IPS-15b (cell line): Measurements from ENCODE around the gene CMPK2.
"Not testable (repeated sequence)": the region's sequence is repeated elsewhere in the genome, so short reads cannot be mapped to it uniquely, and the experiment has no call there.

Experiments used
- H3K27me3 ChIP-seq: one replicate; pipeline ENCODE4 v1.6.1; 2013; ENCODE audit warnings: low read length; ENCODE audit not compliant: control insufficient read depth, insufficient read depth
- H3K36me3 ChIP-seq: one replicate; pipeline ENCODE4 v1.6.1; 2013; ENCODE audit warnings: low read length; ENCODE audit not compliant: control insufficient read depth, insufficient read depth
- H3K4me1 ChIP-seq: one replicate; pipeline ENCODE4 v1.6.1; 2013; ENCODE audit warnings: mild to moderate bottlenecking, low read length; ENCODE audit not compliant: control insufficient read depth, insufficient read depth
- H3K4me3 ChIP-seq: one replicate; pipeline ENCODE4 v1.5.1; 2013; ENCODE audit warnings: low read depth, low read length
- H3K9ac ChIP-seq: one replicate; pipeline ENCODE4 v1.6.1; 2013; ENCODE audit warnings: low read depth, mild to moderate bottlenecking, low read length
- H3K9me3 ChIP-seq: one replicate; pipeline ENCODE4 v1.6.1; 2013; ENCODE audit warnings: mild to moderate bottlenecking, low read length; ENCODE audit not compliant: control insufficient read depth, insufficient read depth

Gene CMPK2

DNA sequence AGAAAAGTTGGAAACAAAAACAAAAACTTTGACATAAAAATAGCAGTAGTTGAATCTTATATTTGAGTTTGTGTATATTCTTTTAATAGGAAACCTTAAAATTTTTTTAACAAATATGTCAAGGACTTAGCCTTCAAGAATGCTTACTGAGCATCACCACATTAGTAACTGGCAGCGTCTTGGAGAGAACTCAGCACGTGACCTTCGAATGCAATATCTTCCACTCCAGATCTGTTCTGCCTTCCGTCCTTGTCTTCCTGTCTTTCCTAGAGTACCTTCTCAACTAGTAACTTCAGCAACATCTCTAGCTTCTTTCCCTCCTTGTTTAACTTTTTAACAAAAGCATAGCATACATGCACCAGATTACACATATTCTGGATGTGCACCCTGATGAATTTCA, 12.8 kb upstream of the CMPK2 start:
- no peaks in the 10 kb centered on the region for H3K9me3 ChIP-seq
- no peaks in the 10 kb centered on the region for H3K27me3 ChIP-seq
- no peaks in the 10 kb centered on the region for H3K36me3 ChIP-seq
- H3K4me3 ChIP-seq, result no peak overlapping the region
- no peaks in the 10 kb centered on the region for H3K4me1 ChIP-seq
- H3K9ac ChIP-seq, result no peak overlapping the region

DNA sequence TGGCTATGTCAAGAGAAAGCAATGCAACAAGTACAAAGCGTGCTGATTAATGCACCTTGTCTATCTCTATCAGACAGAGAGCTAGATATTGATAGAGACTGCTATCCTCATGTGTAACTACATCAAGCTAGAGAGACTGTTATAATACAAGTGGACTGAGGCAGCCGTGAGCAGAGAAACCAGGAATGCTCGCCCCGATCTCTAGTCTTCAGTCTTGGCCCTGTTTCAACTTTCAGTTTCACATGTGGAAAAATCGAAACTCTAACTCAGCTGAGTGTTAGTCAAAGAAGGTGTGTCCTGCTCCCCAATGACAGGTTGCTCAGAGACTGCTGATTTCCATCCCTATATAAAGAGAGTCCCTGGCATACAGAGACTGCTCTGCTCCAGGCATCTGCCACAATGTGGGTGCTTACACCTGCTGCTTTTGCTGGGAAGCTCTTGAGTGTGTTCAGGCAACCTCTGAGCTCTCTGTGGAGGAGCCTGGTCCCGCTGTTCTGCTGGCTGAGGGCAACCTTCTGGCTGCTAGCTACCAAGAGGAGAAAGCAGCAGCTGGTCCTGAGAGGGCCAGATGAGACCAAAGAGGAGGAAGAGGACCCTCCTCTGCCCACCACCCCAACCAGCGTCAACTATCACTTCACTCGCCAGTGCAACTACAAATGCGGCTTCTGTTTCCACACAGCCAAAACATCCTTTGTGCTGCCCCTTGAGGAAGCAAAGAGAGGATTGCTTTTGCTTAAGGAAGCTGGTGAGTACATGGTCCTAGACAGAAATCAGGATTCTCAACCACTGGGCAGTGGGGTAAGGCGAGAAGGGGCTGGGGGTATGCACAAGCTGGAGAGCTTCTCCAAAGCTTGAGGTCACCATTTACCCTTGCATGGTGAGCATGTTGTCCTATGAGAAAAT, 11.9 kb upstream of the CMPK2 start, which contains the start of gene RSAD2:
Gene RSAD2 (plus strand): TSS at position 376 of the 903 bp plus-strand sequence. CDS start 24 bp downstream, at position 400.
- Histone ChIP-seq H3K36me3 (no peaks in the 10 kb centered on the region), H3K4me3 (no peak within 1 kb of the TSS), H3K9ac (no peak within 1 kb of the TSS), H3K27me3 (no peaks in the 10 kb centered on the region), H3K9me3 (no peaks in the 10 kb centered on the region), H3K4me1 (no peaks in the 10 kb centered on the region)

DNA sequence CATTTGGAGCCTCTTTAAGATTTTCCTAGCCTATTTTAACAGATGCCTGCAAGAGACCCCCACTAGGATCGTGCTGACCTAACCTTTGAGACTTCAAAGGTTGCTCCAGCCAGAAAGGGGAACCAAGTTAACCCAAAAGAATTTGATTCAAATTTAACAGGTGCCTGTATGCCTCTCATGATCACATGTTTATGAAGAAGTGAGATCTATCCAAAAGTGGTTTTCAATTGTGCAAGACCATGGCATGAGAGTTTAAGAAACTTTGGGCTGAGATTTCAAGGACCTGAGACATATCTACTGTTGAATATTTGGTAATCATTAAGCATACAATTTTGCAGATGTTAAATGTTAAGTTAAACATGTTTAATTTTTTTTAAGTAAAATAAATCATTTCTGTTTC, 10.6 kb upstream of the CMPK2 start:
- Histone ChIP-seq H3K4me3 (no peak overlapping the region), H3K27me3 (no peaks in the 10 kb centered on the region), H3K9me3 (no peaks in the 10 kb centered on the region), H3K36me3 (no peaks in the 10 kb centered on the region), H3K4me1 (no peaks in the 10 kb centered on the region), H3K9ac (no peak overlapping the region)

DNA sequence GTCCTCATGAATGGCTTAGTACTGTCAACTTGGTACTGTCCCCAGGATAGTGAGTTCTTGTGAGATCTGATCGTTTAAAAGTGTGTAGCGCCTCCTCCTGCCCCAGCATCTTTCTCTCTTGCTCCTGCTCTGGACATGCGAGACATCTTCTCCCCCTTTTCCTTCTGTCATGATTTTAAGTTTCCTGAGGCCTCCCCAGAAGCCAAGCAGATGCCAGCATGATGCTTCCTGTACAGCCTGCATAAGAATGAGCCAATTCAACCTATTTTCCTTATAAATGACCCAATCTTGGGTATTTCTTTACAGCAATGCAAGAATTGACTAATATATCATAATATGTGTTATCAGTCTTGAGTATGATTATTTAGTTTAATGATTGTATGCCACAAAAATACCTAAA, 8.3 kb upstream of the CMPK2 start:
- H3K4me1 ChIP-seq, result no peaks in the 10 kb centered on the region
- H3K9me3 ChIP-seq, result no peaks in the 10 kb centered on the region
- H3K4me3 ChIP-seq, result no peak overlapping the region
- H3K27me3 ChIP-seq, result no peaks in the 10 kb centered on the region
- H3K36me3 ChIP-seq, result no peaks in the 10 kb centered on the region
- H3K9ac ChIP-seq, result no peak overlapping the region

DNA sequence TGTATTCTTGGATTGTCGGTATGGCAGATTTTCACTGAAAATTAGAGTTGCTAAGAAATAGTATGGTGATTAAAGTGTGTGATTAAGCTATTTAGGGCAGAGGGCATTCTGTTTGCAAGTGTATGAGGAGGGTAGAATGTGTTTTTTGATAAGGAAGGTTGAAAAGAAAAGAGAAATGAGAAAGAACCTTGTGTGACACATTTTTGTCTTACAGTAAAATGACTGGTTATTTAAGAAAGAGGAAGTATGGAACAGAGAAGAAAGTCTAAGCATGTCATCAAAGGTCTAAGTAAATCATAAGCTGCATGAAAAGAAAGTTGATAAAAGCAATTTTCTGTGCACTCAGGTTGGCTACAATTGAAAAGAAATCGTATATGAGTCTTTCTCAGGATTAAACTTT, 6.7 kb upstream of the CMPK2 start:
- Histone ChIP-seq H3K27me3 (peaks cover 6% of the 10 kb centered on the region), H3K4me1 (no peaks in the 10 kb centered on the region), H3K4me3 (no peak overlapping the region), H3K36me3 (no peaks in the 10 kb centered on the region), H3K9ac (no peak overlapping the region), H3K9me3 (no peaks in the 10 kb centered on the region)

DNA sequence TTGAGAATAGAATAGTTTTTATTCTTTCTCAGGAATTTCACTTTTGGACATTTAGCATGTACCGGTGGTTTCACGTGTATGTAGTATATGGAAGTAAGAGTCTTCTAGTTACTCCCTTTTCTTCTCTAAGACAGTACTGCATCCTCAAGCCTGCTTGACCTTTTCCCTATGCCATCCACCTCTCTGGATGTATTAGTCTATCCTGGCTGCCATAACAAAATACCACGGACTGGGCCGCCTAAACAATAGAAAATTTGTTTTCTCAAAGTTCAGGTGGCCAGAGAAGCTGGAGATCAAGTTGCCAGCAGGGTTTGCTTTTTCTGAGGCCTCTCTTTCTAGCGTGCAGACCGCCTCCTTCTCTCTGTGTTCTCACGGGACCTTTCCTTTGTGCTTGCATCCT, 1.3 kb upstream of the CMPK2 start:
- Histone ChIP-seq H3K9me3 (no peaks in the 10 kb centered on the region), H3K27me3 (peaks cover 38% of the 10 kb centered on the region), H3K36me3 (no peaks in the 10 kb centered on the region), H3K4me1 (peaks cover 3% of the 10 kb centered on the region), H3K4me3 (no peak overlapping the region), H3K9ac (no peak overlapping the region)

DNA sequence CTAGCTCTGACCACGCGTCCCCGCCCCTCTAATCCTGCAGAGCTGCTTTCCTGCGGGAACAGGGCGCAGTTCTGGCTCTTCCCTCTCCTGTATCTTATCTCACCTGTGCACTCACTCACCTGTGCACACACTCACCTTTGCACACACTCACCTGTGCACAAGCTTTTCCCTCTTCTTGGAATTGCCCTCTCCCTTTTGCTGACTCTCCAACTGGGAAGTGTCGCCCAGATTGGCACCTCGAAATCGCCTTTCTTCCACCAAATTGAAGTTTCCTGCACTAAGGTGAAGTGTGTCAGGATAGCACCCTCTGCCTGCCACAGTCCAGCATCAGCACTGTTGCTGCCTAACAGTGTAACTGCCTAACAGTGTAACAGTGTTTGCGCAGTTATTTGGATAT, 566 bp upstream of the CMPK2 start:
- H3K9me3 ChIP-seq, result no peaks in the 10 kb centered on the region
- H3K4me1 ChIP-seq, result peaks cover 3% of the 10 kb centered on the region
- H3K4me3 ChIP-seq, result peak overlapping the region; percentile 84
- peak overlapping the region; percentile 24 for H3K9ac ChIP-seq
- H3K27me3 ChIP-seq, result peaks cover 38% of the 10 kb centered on the region
- H3K36me3 ChIP-seq, result no peaks in the 10 kb centered on the region

DNA sequence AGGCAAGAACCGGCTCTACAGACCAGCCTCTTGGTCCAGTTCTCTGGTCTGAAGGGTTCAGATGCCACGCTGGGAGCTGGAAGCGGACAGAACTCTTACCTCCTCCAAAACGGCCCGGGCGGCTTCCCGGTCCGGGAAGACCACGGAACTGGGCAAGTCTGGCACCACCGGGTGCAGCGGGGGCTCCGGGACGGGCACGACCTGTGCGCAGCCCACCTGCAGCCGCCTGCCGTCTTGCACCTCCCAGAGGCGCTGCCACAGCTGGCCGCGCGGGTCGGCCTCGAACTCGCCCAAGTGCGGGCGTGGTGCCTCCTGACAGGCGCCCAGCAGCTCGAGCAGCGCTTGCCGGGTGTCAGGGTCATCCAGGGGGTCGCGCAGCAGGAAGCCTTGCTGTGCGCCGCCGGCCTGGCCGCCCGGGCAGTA, 773 bp downstream of the CMPK2 start:
- peaks cover 38% of the 10 kb centered on the region for H3K27me3 ChIP-seq
- H3K4me1 ChIP-seq, result peaks cover 3% of the 10 kb centered on the region
- H3K36me3 ChIP-seq, result no peaks in the 10 kb centered on the region
- no peaks in the 10 kb centered on the region for H3K9me3 ChIP-seq
- H3K9ac ChIP-seq, result no peak overlapping the region
- H3K4me3 ChIP-seq, result peak overlapping the region; percentile 84

DNA sequence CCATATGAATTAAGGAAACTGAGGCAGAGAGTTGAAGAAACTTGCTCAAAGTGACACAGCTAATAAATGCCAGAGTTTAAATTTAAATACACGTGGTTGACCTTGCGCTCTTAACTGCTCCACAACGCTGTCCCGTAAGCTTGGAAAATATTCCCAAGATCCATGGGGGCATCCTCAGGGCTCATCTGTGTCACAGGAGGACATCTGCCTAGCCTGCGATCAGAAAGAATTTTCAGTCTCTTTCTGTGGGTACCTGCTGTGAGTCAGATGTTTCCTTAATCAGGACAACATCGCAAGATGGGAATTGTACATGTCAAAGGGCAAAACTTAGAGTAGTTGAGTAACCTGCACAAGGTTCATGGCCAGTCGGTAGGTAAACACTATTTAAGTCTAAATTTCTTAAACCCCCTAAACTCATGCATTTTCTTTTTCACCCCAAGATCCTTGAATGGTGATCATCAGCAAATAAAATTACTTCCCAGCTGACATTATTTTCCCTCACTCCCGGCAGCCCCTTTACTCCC, 1.4 kb downstream of the CMPK2 start:
- Histone ChIP-seq H3K9me3 (no peaks in the 10 kb centered on the region), H3K9ac (no peak overlapping the region), H3K36me3 (no peaks in the 10 kb centered on the region), H3K27me3 (peaks cover 38% of the 10 kb centered on the region), H3K4me1 (peaks cover 3% of the 10 kb centered on the region), H3K4me3 (peak overlapping the region; percentile 84)

DNA sequence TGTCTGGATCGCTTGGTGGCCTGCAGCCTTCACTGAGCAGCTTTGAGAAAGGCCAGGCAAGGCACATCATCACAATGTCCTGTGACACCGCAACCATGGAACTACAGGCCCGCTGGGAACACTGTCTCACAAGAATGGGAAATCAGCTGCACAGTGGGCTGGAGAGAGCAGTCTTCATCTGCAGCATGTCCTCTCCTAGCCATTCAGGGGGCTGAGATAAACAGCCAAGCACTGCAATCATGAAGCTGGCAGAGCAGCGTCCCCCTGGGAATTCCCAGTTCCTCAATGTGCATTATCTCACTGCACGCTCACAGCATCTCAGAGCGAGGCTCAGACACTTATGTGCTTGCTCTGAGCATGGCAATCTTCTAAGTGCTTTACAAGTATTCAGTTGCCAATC, 1.9 kb downstream of the CMPK2 start:
- peaks cover 38% of the 10 kb centered on the region for H3K27me3 ChIP-seq
- H3K4me3 ChIP-seq, result no peak overlapping the region
- H3K9ac ChIP-seq, result no peak overlapping the region
- no peaks in the 10 kb centered on the region for H3K36me3 ChIP-seq
- H3K4me1 ChIP-seq, result peaks cover 3% of the 10 kb centered on the region
- no peaks in the 10 kb centered on the region for H3K9me3 ChIP-seq

DNA sequence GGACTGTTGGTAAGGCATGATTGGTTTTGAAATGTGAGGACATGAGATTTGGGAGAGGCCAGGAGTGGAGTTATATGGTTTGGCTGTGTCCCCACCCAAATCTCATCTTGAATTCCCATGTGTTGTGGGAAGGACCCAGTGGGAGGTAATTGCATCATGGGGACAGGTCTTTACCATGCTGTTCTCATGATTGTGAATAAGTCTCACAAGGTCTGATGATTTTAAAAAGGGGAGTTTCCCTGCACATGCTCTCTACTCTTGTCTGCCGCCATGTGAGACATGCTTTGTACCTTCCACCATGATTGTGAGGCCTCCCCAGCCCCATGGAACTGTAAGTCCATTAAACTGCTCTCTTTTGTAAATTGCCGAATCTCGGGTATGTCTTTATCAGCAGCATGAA, 5.4 kb downstream of the CMPK2 start:
- H3K9ac ChIP-seq, result no peak overlapping the region
- peaks cover 20% of the 10 kb centered on the region for H3K27me3 ChIP-seq
- H3K4me1 ChIP-seq, result no peaks in the 10 kb centered on the region
- no peaks in the 10 kb centered on the region for H3K9me3 ChIP-seq
- no peaks in the 10 kb centered on the region for H3K36me3 ChIP-seq
- no peak overlapping the region for H3K4me3 ChIP-seq

DNA sequence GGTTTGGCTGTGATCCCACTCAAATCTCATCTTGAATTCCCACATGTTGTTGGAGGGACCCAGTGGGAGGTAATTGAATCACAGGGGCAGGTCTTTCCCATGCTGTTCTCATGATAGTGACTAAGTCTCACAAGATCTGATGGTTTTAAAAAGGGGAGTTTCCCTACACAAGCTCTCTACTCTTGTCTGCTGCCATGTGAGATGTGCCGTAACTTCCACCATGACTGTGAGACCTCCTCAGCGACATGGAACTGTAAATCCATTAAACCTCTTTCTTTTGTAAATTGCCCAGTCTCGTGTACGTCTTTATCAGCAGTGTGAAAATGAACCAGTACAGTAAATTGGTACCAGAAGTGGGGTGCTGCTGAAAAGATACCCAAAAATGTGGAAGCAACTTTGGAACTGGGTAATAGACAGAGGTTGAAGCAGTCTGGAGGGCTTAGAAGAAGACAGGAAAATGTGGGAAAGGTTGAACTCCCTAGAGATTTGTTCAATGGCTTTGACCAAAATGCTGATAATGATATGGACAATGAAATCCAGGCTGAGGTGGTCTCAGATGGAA, 7.2 kb downstream of the CMPK2 start:
- not testable (repeated sequence) for H3K4me1 ChIP-seq, H3K36me3 ChIP-seq, H3K9ac ChIP-seq, H3K9me3 ChIP-seq, H3K4me3 ChIP-seq, H3K27me3 ChIP-seq
